Left kidney (tissue), 2 donors: ENCODE measurements around the gene NMRK2. TPM values are rescaled to one million over a fixed set of nuclear protein-coding genes. Genes with fewer than 3 reads are reported as not detected.
A peak's percentile ranks its signal among the peaks of the same experiment; 100 is the strongest.

Experiments
- DNase-seq: peaks from one replicate; pipeline ENCODE4 v3.0.0-alpha.2; 2013
- polyA plus RNA-seq: library from polyadenylated mRNA; unstranded; fragments of 120-200 nt; gene quantifications from one replicate; pipeline ENCODE4 v1.2.1, GENCODE V29; 2013; ENCODE audit not compliant: insufficient read length

The NMRK2 gene
- polyA plus RNA-seq, 1 donor: not detected

GRCh38 chr19:3981736-3982681 lies 49.1 kb downstream of the NMRK2 start:
- no peak for DNase-seq

GRCh38 chr19:3982701-3983541 lies 50.1 kb downstream of the NMRK2 start:
- DNase-seq: no peak

- DNase-seq: no peak
These were observed 50.7 kb downstream of the NMRK2 start for GRCh38 chr19:3983542-3983914.

GRCh38 chr19:3983936-3984583 lies 51.2 kb downstream of the NMRK2 start:
- no peak for DNase-seq

GRCh38 chr19:3984584-3984907 lies 51.7 kb downstream of the NMRK2 start:
- no peak for DNase-seq

GRCh38 chr19:3984908-3985642 lies 52.2 kb downstream of the NMRK2 start, which contains the start of gene EEF2:
EEF2 (minus strand) TSS chr19:3985463; CDS start chr19:3985380, 83 bp downstream.
- peak; percentile 89 for DNase-seq

GRCh38 chr19:3985643-3986259 lies 52.9 kb downstream of the NMRK2 start:
- DNase-seq: no peak

GRCh38 chr19:3986260-3987041 lies 53.6 kb downstream of the NMRK2 start:
- peak; percentile 78 for DNase-seq

GRCh38 chr19:3987619-3988371 lies 54.9 kb downstream of the NMRK2 start:
- DNase-seq: peak; percentile 79

- DNase-seq: no peak
These were observed 57.9 kb downstream of the NMRK2 start for GRCh38 chr19:3990815-3991117.

Other genes with a start within 250 kb of the NMRK2 start
- gene PIP5K1C, start 232.6 kb upstream of the NMRK2 start, polyA plus RNA-seq: 21.1 TPM
- 7.5 TPM for gene TJP3, start 224.7 kb upstream of the NMRK2 start, polyA plus RNA-seq
- 16.9 TPM for gene APBA3, start 171.4 kb upstream of the NMRK2 start, polyA plus RNA-seq
- gene MRPL54, start 170.4 kb upstream of the NMRK2 start, polyA plus RNA-seq: 22.6 TPM
- not detected for gene RAX2, start 160.8 kb upstream of the NMRK2 start, polyA plus RNA-seq
- 0.96 TPM for gene MATK, start 146.7 kb upstream of the NMRK2 start, polyA plus RNA-seq
- 2.4 TPM for gene ZFR2, start 64.0 kb upstream of the NMRK2 start, polyA plus RNA-seq
- 0.18 TPM for gene ATCAY, start 52.4 kb upstream of the NMRK2 start, polyA plus RNA-seq
- 34.6 TPM for gene DAPK3, start 38.0 kb downstream of the NMRK2 start, polyA plus RNA-seq
- gene EEF2, start 52.4 kb downstream of the NMRK2 start, polyA plus RNA-seq: 1,435 TPM
- gene PIAS4, start 74.7 kb downstream of the NMRK2 start, polyA plus RNA-seq: 32.6 TPM
- 7.9 TPM for gene ZBTB7A, start 133.8 kb downstream of the NMRK2 start, polyA plus RNA-seq
- gene MAP2K2, start 191.1 kb downstream of the NMRK2 start, polyA plus RNA-seq: 92.7 TPM
- 1.00 TPM for gene CREB3L3, start 220.6 kb downstream of the NMRK2 start, polyA plus RNA-seq
- 16.3 TPM for gene SIRT6, start 249.5 kb downstream of the NMRK2 start, polyA plus RNA-seq
- gene ANKRD24, start 249.6 kb downstream of the NMRK2 start, polyA plus RNA-seq: 1.4 TPM